Fibroblast of upper back skin (primary cell): ENCODE results near the gene SRPK3.

Experiments used
- DNase-seq: peaks from one replicate; pipeline ENCODE4 v3.0.0-alpha.2; 2013

SRPK3 gene

GRCh38 chrX:153789654-153790053 is 8.8 kb downstream of the SRPK3 start:
- no peak for DNase-seq

GRCh38 chrX:153791104-153791852 is 10.4 kb downstream of the SRPK3 start:
- DNase-seq, result no peak

GRCh38 chrX:153792368-153792767 is 11.5 kb downstream of the SRPK3 start:
- DNase-seq, result no peak

GRCh38 chrX:153793291-153793690 is 12.4 kb downstream of the SRPK3 start:
- DNase-seq, result no peak

GRCh38 chrX:153794018-153794896 is 13.4 kb downstream of the SRPK3 start, which contains the start of the genes IDH3G and SSR4:
IDH3G (minus strand) TSS chrX:153794375; CDS start chrX:153794326, 49 bp downstream.
SSR4 (plus strand) TSS chrX:153794668; CDS start chrX:153794688, 20 bp downstream.
- peak; percentile 94 for DNase-seq

GRCh38 chrX:153794897-153795816 is 14.3 kb downstream of the SRPK3 start:
- no peak for DNase-seq

GRCh38 chrX:153797415-153798015 is 16.7 kb downstream of the SRPK3 start:
- DNase-seq, result no peak

- DNase-seq, result no peak
Measured at GRCh38 chrX:153799326-153799725, 18.5 kb downstream of the SRPK3 start.

GRCh38 chrX:153800177-153800722 is 19.4 kb downstream of the SRPK3 start:
- DNase-seq, result no peak

- DNase-seq, result no peak
Measured at GRCh38 chrX:153800746-153801145, 19.9 kb downstream of the SRPK3 start.

GRCh38 chrX:153801669-153802068 is 20.8 kb downstream of the SRPK3 start:
- no peak for DNase-seq

GRCh38 chrX:153802513-153803045 is 21.7 kb downstream of the SRPK3 start:
- no peak for DNase-seq

- DNase-seq, result no peak
Measured at GRCh38 chrX:153803211-153804099, 22.6 kb downstream of the SRPK3 start.

- no peak for DNase-seq
Measured at GRCh38 chrX:153804100-153804595, 23.3 kb downstream of the SRPK3 start.

- DNase-seq, result no peak
Measured at GRCh38 chrX:153804621-153805020, 23.8 kb downstream of the SRPK3 start.

- no peak for DNase-seq
Measured at GRCh38 chrX:153805436-153805835, 24.6 kb downstream of the SRPK3 start.

- DNase-seq, result no peak
Measured at GRCh38 chrX:153806999-153807575, 26.2 kb downstream of the SRPK3 start.

GRCh38 chrX:153807976-153808375 is 27.1 kb downstream of the SRPK3 start:
- DNase-seq, result no peak

- DNase-seq, result no peak
Measured at GRCh38 chrX:153812220-153812619, 31.4 kb downstream of the SRPK3 start.

GRCh38 chrX:153813161-153813560 is 32.3 kb downstream of the SRPK3 start:
- no peak for DNase-seq
